GM12878 (cell line): Measurements from ENCODE around the gene LRBA. TPM values are rescaled to one million over a fixed set of nuclear protein-coding genes. Genes with fewer than 3 reads are reported as not detected.

ENCODE experiments used
- ATAC-seq: fragments of 200-7000 bp; cut with Tn5 transposase; 3 replicates; pipeline ENCODE4 v1.9.1; 2020; ENCODE audit warnings: mild to moderate bottlenecking, moderate library complexity
- BruUV-seq: library from RNA; stranded (reverse); fragments of 400-500 nt; replicated peaks from 2 replicates; lab custom pipeline; 2021; lab: Mats Ljungman, UMichigan
- CTCF ChIA-PET: fragments of 300-600 bp; sonication (Branson Sonifier 250); formaldehyde crosslinking; extraction: SDS; loops from one replicate; lab custom pipeline; 2021; ENCODE audit warnings: inconsistent platforms; lab: Yijun Ruan, JAX
- POLR2A ChIA-PET: fragments of 350-600 bp; formaldehyde crosslinking; extraction: SDS; loops from one replicate; lab custom pipeline; 2021; ENCODE audit warnings: inconsistent platforms; lab: Charles Lee
- RAD21 ChIA-PET: fragments of 300-600 bp; sonication (Branson Sonifier 250); formaldehyde crosslinking; loops from one replicate; lab custom pipeline; 2023; ENCODE audit warnings: antibody characterized with exemption; ENCODE audit not compliant: unreplicated experiment; lab: Charles Lee
- SMC1A ChIA-PET: fragments of 300-600 bp; sonication (Branson Sonifier 250); formaldehyde crosslinking; loops from one replicate; lab custom pipeline; 2023; ENCODE audit not compliant: unreplicated experiment, uncharacterized antibody; lab: Charles Lee
- DNase-seq: peaks from one replicate; pipeline ENCODE4 v3.0.0-alpha.2; 2011; ENCODE audit warnings: low read depth, low spot score
- FAIRE-seq: peaks from 3 replicates; lab custom pipeline; 2011; peaks lifted over from hg19 to GRCh38; lab: Jason Lieb, UNC
- H2AFZ ChIP-seq: 2 replicates; pipeline ENCODE4 v1.6.0; 2011; ENCODE audit warnings: low read depth, low read length, control low read depth; ENCODE audit not compliant: control insufficient read depth
- H3K27ac ChIP-seq: 2 replicates; pipeline ENCODE4 v1.5.1; 2011; ENCODE audit warnings: control low read depth; ENCODE audit not compliant: control insufficient read depth, insufficient read depth
- H3K27me3 ChIP-seq, 2 experiments: replicated peaks in 1 of 2; 2 replicates each; pipeline versions ENCODE4 v1.6.0 to v1.6.1; 2011; ENCODE audit warnings: low read length in 1 of 2; ENCODE audit not compliant: control insufficient read depth in 2 of 2, insufficient read depth in 2 of 2
- H3K36me3 ChIP-seq, 2 experiments: 2 replicates each; pipeline ENCODE4 v1.5.1; 2011; ENCODE audit warnings: low read length in 1 of 2; ENCODE audit not compliant: control insufficient read depth in 2 of 2, insufficient read depth in 2 of 2
- H3K4me1 ChIP-seq: 2 replicates; pipeline ENCODE4 v1.6.1; 2011; ENCODE audit warnings: mild to moderate bottlenecking, low read length, moderate library complexity, mixed read lengths; ENCODE audit not compliant: control insufficient read depth, insufficient read depth
- H3K4me2 ChIP-seq: 2 replicates; pipeline ENCODE4 v1.6.0; 2011; ENCODE audit warnings: control low read depth; ENCODE audit not compliant: control insufficient read depth, insufficient read depth
- H3K4me3 ChIP-seq: fragments of 200-600 bp; sonication (generic); 2 replicates; pipeline ENCODE4 v1.5.1; 2016
- H3K79me2 ChIP-seq: 2 replicates; pipeline ENCODE4 v1.6.0; 2011; ENCODE audit warnings: low read length; ENCODE audit not compliant: control insufficient read depth, insufficient read depth
- H3K9ac ChIP-seq: 2 replicates; pipeline ENCODE4 v1.8.0; 2011; ENCODE audit warnings: low read length, control low read depth, mixed read lengths; ENCODE audit not compliant: control insufficient read depth, insufficient read depth
- H3K9me3 ChIP-seq: replicated peaks from 3 replicates; pipeline ENCODE4 v1.5.1; 2011; ENCODE audit warnings: mild to moderate bottlenecking, low read length; ENCODE audit not compliant: control insufficient read depth, insufficient read depth
- H4K20me1 ChIP-seq: 2 replicates; pipeline ENCODE4 v1.6.0; 2011; ENCODE audit not compliant: control insufficient read depth, insufficient read depth
- ASH2L ChIP-seq: fragments of 300-600, 200-600 bp; sonication (generic); IDR thresholded peaks from 2 replicates; pipeline ENCODE4 v1.6.1; 2017; ENCODE audit warnings: low read depth, mild to moderate bottlenecking, borderline replicate concordance
- BCL11A ChIP-seq: IDR thresholded peaks from 2 replicates; pipeline ENCODE4 v1.6.1; 2011; ENCODE audit warnings: low read depth, low read length
- BCLAF1 ChIP-seq: fragments of 450-650 bp; IDR thresholded peaks from 2 replicates; pipeline ENCODE4 v1.6.1; 2017; ENCODE audit warnings: antibody characterized with exemption, mild to moderate bottlenecking, moderate library complexity
- CBX5 ChIP-seq: sonication (generic); IDR thresholded peaks from 2 replicates; pipeline ENCODE4 v1.6.1; 2016; ENCODE audit warnings: low read depth, moderate library complexity, mild to moderate bottlenecking, inconsistent platforms
- CHD4 ChIP-seq: fragments of 200-600 bp; sonication (generic); IDR thresholded peaks from 2 replicates; pipeline ENCODE4 v1.6.1; 2016; ENCODE audit warnings: mild to moderate bottlenecking
- ESRRA ChIP-seq: IDR thresholded peaks from 2 replicates; pipeline ENCODE4 v1.6.1; 2012; ENCODE audit warnings: mild to moderate bottlenecking, low read length, improper control_type of control experiment
- ETV6 ChIP-seq, 2 experiments: fragments of 450-650 bp in 1 of 2; IDR thresholded peaks in 1 of 2; conservative IDR thresholded peaks in 1 of 2; 2 replicates each; pipeline ENCODE4 v1.6.1; 2014; ENCODE audit warnings: antibody characterized with exemption in 1 of 2, borderline replicate concordance in 1 of 2, low read depth in 1 of 2, mild to moderate bottlenecking in 1 of 2, moderate library complexity in 1 of 2
- MEF2B ChIP-seq: fragments of 450-650 bp; IDR thresholded peaks from 2 replicates; pipeline ENCODE4 v1.6.1; 2018; ENCODE audit warnings: mild to moderate bottlenecking, moderate library complexity; ENCODE audit not compliant: partially characterized antibody, poor library complexity, severe bottlenecking
- MTA2 ChIP-seq: fragments of 450-650 bp; IDR thresholded peaks from 2 replicates; pipeline ENCODE4 v1.6.1; 2016; ENCODE audit warnings: low read depth, mild to moderate bottlenecking, moderate library complexity
- MYC ChIP-seq: IDR thresholded peaks from 2 replicates; pipeline ENCODE4 v1.6.1; 2011; ENCODE audit warnings: mild to moderate bottlenecking, low read length, moderate library complexity, inconsistent platforms; ENCODE audit not compliant: insufficient read depth, insufficient replicate concordance, insufficient read length, severe bottlenecking
- NKRF ChIP-seq: fragments of 450-650 bp; conservative IDR thresholded peaks from 2 replicates; pipeline ENCODE4 v1.6.1; 2017; ENCODE audit warnings: mild to moderate bottlenecking, moderate library complexity
- PAX8 ChIP-seq: fragments of 450-650 bp; IDR thresholded peaks from 2 replicates; pipeline ENCODE4 v1.6.1; 2017; ENCODE audit warnings: mild to moderate bottlenecking, moderate library complexity
- POLR2A ChIP-seq: IDR thresholded peaks from 2 replicates; pipeline ENCODE4 v1.6.1; 2011; ENCODE audit warnings: low read depth, mild to moderate bottlenecking, low read length
- POU2F2 ChIP-seq: IDR thresholded peaks from 3 replicates; pipeline ENCODE4 v1.6.1; 2011; ENCODE audit warnings: low read depth, mild to moderate bottlenecking, low read length, borderline replicate concordance
- YBX1 ChIP-seq: fragments of 450-650 bp; IDR thresholded peaks from 2 replicates; pipeline ENCODE4 v1.6.1; 2016; ENCODE audit warnings: antibody characterized with exemption
- WGBS: methylation state at CpG from one replicate; pipeline ENCODE4 v1.1.6; 2016; ENCODE audit warnings: low lambda C conversion rate; ENCODE audit not compliant: insufficient replicate concordance, insufficient coverage; ENCODE audit errors: missing lambda C conversion rate; 5-methylcytosine and 5-hydroxymethylcytosine counted together
- in situ Hi-C: fragments of 300-500 bp; cut with MboI; formaldehyde crosslinking; loops from 9 replicates; pipeline ENCODE4 v1.14.3; 2018; ENCODE audit warnings: mixed read lengths
- intact Hi-C: fragments of 100-400 bp; cut with micrococcal nuclease; formaldehyde crosslinking; loops from one replicate; pipeline ENCODE4 v1.14.2; 2022; ENCODE audit not compliant: unreplicated experiment
- polyA plus RNA-seq, 11 experiments: library from polyadenylated mRNA; depleted of rRNA in 4 of 11; unstranded in 6 of 11; stranded (reverse) in 5 of 11; fragments of >200 nt; fragmentation: Nextera tagmentation in 4 of 11; fragmentation: Illumina TruSeq in 1 of 11; extraction: Ambion mirVana in 4 of 11; extraction: Trizol in 1 of 11; gene quantifications; 1 replicate in 1 of 11; 2 replicates in 10 of 11; pipeline versions ENCODE4 v1.2.1 to v1.2.3, GENCODE V29; 2011 to 2016; ENCODE audit warnings: inconsistent platforms in 2 of 11, missing spikeins in 2 of 11, low read depth in 1 of 11
- total RNA-seq, 4 experiments: library from RNA; depleted of rRNA in 3 of 4; stranded (reverse); fragments of >200 nt in 3 of 4; fragmentation: Illumina TruSeq in 1 of 4; extraction: Trizol in 1 of 4; gene quantifications; 2 replicates each; pipeline versions ENCODE4 v1.2.1 to v1.2.3, GENCODE V29; 2013 to 2021
- TF ChIP-seq, protein P1 (sequence below): IDR thresholded peaks from 2 replicates; pipeline ENCODE4 v1.6.1; 2012; ENCODE audit warnings: low read depth, low read length, improper control_type of control experiment
- TF ChIP-seq, protein P2 (sequence below): IDR thresholded peaks from 2 replicates; pipeline ENCODE4 v1.6.1; 2011; ENCODE audit warnings: borderline replicate concordance, low read depth, mild to moderate bottlenecking, moderate library complexity, mixed read lengths, low read length; ENCODE audit not compliant: insufficient read depth; ENCODE audit errors: extremely low read length

Gene LRBA
- total and polyA plus RNA-seq, 10 of the 15 experiments (the other 5 are each of a cell fraction or from before 2014, with no cell fraction given), result 20.3 to 93.4 (median 55.0) TPM

DNA sequence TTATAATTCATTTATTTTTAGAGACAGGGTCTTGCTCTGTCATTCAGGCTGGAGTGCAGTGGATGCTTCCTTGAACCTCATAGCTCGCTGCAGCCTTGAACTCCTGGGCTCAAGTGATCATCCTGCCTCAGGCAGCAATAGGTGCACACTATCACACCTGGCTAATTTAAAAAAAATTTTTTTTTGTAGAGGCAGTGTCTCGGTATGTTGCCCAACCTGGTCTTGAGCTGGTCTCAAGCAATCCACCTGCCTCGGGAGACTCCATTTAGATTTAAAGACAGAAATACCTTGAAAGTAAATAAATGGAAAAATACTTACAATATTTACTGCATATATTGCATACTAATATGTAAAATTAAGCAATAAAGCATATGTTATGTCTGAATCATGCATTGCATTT is 473.4 kb downstream of the LRBA start (continued):
- no peak for TF ChIP-seq MYC
- no peak for TF ChIP-seq PAX8
- no peak for TF ChIP-seq ASH2L
- TF ChIP-seq, protein P1, sequence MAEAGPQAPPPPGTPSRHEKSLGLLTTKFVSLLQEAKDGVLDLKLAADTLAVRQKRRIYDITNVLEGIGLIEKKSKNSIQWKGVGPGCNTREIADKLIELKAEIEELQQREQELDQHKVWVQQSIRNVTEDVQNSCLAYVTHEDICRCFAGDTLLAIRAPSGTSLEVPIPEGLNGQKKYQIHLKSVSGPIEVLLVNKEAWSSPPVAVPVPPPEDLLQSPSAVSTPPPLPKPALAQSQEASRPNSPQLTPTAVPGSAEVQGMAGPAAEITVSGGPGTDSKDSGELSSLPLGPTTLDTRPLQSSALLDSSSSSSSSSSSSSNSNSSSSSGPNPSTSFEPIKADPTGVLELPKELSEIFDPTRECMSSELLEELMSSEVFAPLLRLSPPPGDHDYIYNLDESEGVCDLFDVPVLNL, result no peak
- TF ChIP-seq, protein P2, sequence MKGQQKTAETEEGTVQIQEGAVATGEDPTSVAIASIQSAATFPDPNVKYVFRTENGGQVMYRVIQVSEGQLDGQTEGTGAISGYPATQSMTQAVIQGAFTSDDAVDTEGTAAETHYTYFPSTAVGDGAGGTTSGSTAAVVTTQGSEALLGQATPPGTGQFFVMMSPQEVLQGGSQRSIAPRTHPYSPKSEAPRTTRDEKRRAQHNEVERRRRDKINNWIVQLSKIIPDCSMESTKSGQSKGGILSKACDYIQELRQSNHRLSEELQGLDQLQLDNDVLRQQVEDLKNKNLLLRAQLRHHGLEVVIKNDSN, result no peak
- no peak for TF ChIP-seq BCL11A
- no peak for TF ChIP-seq MEF2B
- no peak for TF ChIP-seq POLR2A
- TF ChIP-seq ETV6 (conservative IDR thresholded peaks at IDR 0.05 in 1 of 2, IDR thresholded peaks at IDR 0.05 in 1 of 2; ENCODE audit: borderline replicate concordance in 1 of 2, low read depth in 1 of 2), result no peak

DNA sequence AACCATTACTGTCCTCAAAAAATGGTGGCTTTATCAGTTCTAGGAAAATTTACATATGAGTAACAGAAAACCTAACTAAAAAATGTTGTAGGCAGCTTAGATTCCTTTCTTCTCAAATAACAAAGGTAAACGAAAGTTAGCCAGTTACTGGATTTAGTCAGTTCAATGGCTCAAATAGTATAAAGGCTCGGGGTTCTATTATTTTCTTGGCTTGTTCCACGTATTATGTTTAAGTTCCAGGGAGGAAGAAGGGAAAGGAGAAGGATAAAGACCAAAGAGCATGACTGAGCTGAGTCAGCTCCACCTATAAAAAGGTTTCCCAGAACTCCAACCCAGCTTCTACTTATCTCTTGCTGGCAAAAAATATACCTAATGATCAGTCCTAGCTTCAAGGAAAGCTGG is 474.1 kb downstream of the LRBA start:
- no peaks in the 10 kb centered on the region for H3K27me3 ChIP-seq
- H3K79me2 ChIP-seq, result no peaks in the 10 kb centered on the region
- in situ Hi-C loops, result no loop called here
- POLR2A ChIA-PET, result interaction anchor here (0.9 kb wide), 1 partner anchor 15 kb away, joined by 3 read pairs; no protein-coding TSS in a partner anchor
- H3K4me2 ChIP-seq, result no peak overlapping the region
- no peaks in the 10 kb centered on the region for H3K9me3 ChIP-seq
- no peaks in the 10 kb centered on the region for H4K20me1 ChIP-seq
- no peak for DNase-seq
- H3K4me3 ChIP-seq, result no peak overlapping the region
- 91% methylated on average over 3 of the region's 3 CpGs for WGBS
- RAD21 ChIA-PET, result no interaction called here
- no peak for FAIRE-seq
- H3K27ac ChIP-seq, result no peak overlapping the region
- no peak overlapping the region for H2AFZ ChIP-seq
- no peak for ATAC-seq
- intact Hi-C loops, result no loop called here
- no peaks in the 10 kb centered on the region for H3K4me1 ChIP-seq
- SMC1A ChIA-PET, result interaction anchor here (0.6 to 2.1 kb wide), 5 partner anchors 8 to 157 kb away, joined by 3 to 7 read pairs (median 3); no protein-coding TSS in a partner anchor
- CTCF ChIA-PET, result interaction anchor here (0.6 to 1.2 kb wide), 3 partner anchors 10 to 261 kb away, joined by 3 to 4 read pairs (median 3); no protein-coding TSS in a partner anchor
- H3K36me3 ChIP-seq, result no peaks in the 10 kb centered on the region
- H3K9ac ChIP-seq, result no peak overlapping the region
- BruUV-seq, result no TSS peak
- TF ChIP-seq POU2F2, result no peak
- TF ChIP-seq CHD4, result no peak
- TF ChIP-seq NKRF, result no peak
- no peak for TF ChIP-seq ASH2L
- no peak for TF ChIP-seq BCLAF1
- TF ChIP-seq YBX1, result no peak
- no peak for TF ChIP-seq CBX5
- TF ChIP-seq ESRRA, result no peak
- TF ChIP-seq MTA2, result no peak
